GDM1 (cell line): Measurements from ENCODE around the gene PTGFR.

Experiments used
- DNase-seq: peaks from one replicate; lab custom pipeline; 2025; lab: John Stamatoyannopoulos, UW

PTGFR gene, protein sequence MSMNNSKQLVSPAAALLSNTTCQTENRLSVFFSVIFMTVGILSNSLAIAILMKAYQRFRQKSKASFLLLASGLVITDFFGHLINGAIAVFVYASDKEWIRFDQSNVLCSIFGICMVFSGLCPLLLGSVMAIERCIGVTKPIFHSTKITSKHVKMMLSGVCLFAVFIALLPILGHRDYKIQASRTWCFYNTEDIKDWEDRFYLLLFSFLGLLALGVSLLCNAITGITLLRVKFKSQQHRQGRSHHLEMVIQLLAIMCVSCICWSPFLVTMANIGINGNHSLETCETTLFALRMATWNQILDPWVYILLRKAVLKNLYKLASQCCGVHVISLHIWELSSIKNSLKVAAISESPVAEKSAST

DNA sequence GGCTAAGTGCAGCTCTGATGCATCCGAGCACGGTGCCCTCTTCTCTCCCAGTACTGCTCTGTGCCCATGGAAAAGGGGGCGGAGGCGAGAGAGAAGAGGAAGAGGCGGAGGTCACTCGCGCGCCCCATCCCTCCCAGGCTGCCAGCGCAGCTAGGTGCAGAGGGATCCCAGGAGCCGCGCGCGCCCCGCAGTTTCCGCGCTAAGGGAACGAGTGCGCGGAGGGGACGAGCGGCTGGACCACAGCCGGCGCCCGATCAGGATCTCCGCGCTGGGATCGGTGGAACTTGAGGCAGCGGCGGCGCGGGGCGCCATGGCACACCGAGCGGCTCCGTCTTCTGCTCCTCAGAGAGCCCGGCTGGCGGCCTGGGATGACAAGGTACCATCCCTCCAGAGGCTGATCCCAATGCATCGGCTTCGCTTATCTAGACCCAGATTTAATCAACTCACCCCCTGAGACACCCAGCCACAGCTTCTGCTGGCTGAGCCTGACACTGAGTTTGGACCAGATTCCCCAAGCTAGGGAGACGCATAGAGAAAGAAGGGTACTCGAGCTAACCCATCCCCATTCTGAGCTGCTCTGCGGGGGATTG is at the start of gene PTGFR:
PTGFR (plus strand) TSS at position 114 of the 590 bp plus-strand sequence. CDS start 1,770 bp downstream, outside the sequence.
- DNase-seq = no peak

DNA sequence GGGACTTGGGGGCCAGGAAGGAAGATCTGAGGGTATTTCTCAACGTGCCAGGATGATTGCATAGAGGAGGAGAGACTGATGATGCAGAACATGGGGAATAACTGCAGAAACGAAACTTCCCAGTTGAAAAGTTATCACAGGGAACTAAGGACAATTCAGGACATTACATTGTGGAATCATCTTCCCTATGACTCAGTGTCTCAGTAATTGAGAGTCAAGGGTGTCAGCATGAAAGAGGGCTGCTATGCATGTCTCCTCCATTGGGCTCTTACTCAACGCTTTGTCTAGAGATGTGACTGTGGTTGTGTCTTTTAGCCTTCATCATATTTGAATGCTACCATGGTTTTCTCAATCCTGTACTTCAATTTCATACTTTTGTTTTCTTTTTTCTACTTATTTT is 48.9 kb upstream of the PTGFR start:
- no peak for DNase-seq

DNA sequence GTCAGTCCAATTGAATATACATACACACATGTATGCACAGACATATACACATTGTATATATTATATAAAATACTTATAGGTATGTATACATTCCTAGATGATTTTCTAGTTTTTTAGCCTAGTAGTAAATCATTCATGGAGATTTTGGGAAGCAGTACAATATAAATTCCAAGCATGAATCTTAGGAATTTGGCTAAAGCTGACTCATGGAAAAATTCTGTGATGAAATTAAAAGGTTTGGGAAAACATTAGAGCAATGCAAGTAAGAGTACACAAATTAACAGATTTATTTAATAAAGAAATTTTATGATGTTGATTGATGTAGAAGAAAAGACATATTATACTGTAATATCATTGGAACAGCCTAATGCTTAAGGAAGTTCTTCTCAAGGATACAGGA is 43.7 kb upstream of the PTGFR start:
- no peak for DNase-seq

DNA sequence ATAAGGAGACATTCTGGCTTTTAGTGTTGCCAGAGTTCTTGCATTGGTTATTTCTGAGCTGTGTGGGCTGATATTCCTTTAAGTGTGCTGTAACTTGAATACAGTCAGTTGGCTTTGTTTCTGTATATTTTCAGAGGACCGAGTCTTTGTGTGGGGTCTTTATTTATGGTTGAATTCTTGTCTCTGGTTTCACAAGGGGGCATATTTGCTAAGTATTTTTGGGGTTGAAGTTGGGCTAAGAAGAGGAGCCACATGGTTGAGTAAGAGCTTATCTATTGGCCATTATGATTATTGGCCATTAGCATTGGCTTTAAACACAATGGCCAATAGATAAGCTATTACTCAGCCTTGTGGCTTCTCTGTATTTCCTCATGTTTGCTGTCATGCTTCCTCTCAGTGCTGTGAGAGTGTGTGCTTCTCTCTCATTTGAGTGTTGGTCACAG is 26.3 kb upstream of the PTGFR start:
- no peak for DNase-seq

DNA sequence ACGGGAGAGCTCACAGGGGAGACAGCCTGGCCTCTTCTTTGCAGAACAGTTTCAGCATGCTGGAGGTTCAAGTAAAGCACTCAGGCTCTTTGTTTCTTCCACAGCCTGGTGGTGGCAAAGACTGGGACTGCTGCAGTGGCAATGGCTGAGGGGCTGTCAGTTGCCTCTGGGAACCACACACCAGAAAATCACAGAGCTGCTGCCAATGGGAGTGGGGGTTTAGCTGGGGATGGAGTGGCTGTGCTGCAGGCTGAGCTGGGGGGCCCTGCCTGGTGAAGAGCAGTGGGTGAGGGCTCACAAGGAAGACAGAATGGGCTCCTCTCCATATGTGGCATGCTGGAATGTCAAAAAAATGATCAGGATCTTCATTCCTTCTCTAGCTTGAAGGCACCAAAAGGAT is 25.6 kb upstream of the PTGFR start:
- DNase-seq = no peak

DNA sequence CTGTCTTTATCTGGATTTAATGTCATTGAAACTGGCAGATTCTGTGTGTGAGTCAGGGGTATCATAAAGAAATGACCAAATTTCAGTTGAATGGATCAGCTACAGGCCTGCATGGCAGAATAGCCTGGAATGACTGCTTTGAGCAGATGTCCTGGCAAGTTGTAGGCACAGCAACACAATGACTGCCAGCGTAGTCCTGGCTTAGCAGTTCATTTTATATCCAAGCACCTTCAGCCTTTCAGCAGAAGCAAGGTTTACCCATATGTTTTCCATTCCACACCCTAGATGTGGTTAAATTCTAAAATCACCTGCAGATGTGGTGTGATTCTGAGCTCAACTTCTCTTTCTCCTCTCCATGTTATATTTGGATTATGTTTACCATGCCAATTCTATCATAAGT is 22.3 kb upstream of the PTGFR start:
- no peak for DNase-seq

DNA sequence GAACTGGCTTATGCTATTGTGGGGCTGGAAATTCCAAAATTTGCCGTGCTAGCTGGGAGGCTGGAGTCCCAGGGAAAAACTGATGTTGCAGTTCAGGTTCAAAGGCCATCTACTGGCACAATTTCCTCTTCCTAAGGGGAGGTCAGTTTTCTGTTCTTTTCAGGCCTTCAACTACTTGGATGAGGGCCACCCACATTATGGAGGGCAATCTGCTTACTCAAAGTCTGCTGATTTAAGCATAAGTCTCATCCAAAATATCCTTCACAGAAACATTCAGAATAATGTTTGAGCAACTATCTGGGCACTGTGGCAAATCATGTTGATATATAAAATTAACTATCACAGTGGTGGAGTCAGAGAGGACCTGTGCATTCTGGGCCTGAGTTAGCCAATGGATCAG is 21.2 kb upstream of the PTGFR start:
- DNase-seq = no peak

DNA sequence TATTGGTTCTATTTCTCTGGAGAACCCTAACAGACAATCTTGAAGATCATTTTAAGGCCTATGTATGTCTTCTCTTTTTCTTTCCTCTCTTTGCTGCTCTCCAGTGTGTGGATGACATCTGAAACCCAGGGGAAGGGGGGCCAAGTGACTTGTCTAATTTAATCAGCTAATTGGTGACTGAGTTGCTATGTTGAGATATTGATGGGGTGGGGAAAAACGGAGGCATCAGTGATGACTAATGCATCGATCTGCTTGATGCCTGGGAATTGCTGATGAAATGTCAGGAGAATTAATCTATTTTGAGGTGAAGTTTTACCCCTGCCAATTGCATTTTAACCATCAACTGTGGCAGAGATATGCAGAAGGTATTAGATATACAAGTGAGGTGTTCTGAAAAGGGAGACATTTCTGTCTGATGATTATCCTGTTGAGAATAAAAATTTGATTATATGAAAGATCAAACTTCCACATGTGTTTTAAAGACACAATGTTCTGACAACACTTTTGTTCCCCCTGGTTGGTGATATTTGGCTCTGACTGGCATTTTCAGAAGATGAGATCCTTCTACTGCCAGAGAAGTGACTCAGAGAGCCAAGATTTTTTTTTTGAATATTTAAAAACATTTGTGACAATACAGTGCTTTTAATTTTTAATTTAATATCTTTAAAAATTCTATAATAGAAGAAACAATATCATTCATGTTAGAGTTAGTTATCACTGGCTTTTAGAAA is 18.7 kb upstream of the PTGFR start:
- no peak for DNase-seq

DNA sequence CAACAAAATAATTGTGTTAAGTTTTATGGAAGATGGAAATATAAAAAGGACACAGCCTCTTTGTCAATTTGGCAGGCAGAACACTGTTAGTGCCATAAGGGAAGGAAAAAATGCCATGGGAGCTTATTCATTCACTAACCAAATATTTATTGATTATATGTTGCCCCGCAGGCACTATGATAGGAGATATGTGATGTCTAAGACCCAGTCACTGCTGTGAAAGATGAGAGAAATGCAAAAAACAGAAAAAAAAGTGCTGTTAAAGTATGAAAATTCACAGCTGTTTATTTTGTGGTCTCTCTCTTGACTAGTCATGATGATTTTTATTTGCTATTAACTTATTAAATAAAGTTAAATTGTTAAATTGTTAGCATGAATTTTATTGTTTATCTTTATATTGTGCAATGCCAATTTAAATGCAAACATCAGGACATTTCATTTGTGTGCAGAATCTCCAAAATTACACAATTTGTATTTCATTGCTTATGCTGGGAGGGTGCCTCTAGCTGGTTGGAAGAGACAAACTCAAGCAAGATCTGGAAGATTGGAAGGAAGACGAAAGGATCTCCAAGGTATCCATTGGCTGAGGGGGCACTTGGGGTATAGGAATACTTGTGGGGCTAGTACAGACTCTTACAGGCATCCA is 17.8 kb upstream of the PTGFR start:
- no peak for DNase-seq

DNA sequence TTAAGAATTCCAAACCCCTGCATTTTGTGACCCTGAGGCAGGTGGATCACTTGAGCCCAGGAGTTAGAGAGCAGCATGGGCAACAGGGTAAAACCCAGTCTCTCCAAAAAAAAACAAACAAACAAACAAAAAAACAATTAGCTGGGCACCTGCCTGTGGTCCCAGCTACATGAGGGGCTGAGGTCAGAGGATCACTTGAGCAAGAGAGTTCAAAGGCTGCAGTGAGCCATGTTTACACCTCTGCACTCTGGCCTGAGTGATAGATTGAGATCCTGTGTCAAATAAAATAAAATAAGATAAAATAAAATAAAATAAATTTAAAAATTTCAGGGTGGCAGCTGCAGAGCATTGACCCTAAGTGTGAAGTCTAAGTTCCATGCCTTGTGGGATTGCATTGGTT is 16.7 kb upstream of the PTGFR start:
- DNase-seq = no peak

DNA sequence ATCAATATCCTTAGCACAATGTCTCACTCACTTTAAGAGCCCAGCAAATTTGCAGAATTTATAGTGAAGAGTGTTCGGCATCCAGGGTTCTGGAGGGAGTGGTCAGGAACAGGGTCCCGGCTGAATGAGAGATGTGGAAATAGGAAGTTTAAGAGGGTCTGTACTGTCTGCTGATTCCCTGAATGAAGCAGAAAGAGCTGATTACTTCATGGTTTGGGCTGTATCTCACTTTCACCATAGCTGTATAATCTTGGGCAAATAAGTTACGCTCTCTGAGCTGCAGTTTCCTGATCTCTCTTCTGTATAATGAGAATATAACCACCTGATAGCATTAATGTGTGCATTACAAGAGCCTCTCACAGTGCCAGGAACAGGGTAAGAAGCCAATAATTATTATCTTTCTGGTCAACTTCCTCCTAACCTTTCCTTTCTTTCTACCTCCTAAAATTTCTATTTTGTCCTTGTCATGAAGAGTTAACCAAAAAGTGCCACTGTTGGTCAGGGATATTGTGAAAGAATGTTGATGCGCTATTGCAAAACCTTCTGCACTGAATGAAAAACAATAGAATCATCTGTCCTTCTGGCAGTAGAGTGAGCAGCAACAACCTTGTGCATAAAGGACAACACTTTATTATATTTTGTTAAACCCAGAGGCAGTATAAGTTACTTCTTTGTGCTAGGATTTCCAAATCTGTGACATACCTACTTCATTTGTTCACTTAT is 14.7 kb upstream of the PTGFR start:
- DNase-seq = no peak

DNA sequence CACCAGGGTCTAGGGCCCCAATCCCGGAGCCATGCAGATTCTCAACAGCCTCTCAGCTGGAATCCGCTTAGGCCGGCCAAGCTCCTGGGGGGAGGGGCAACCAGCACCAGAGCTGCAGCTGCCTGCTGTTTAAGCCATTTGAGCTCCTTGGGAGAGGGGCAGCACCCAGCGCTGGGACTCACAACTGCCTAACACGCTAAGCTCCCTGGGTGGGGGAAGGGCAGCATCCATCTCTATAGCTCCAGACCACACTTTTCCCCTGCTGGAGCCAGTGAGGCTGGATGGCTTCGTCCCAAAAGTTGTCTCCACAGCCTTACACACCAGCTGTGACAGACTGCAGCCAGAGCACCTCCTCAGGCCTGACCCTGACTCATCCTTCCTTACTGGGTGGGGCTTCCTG is 6.9 kb upstream of the PTGFR start:
- no peak for DNase-seq

DNA sequence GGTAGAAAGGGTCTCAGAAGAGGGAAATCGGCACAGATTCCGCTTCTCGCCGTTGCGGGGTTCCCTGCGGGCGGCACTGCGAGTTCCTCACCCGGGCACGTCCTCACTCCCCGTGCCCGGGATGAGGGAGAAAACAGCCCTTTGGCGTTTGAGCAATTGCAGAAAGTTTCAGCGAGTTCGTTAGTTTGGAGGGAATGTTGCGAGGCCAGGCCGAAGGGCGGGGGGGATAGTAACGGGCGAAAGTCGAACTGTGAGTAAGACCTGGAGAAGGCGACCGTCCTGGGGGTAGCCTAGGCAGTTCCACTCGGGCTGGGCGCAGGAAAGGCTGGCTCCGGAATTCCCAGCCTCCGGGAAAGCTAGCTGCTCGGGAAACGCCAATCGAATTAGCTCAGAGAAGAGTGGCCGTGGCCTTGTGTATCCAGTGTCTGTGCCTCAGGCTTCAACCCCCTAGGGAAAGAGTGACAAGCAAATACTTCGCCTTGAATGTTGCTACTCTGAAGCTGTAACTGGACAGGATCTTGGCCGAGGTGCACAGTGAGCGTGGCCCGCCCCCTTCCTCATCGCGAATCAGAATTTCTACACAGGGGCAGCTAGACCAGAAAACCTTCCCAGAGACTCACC is 787 bp downstream of the PTGFR start:
- DNase-seq = no peak

DNA sequence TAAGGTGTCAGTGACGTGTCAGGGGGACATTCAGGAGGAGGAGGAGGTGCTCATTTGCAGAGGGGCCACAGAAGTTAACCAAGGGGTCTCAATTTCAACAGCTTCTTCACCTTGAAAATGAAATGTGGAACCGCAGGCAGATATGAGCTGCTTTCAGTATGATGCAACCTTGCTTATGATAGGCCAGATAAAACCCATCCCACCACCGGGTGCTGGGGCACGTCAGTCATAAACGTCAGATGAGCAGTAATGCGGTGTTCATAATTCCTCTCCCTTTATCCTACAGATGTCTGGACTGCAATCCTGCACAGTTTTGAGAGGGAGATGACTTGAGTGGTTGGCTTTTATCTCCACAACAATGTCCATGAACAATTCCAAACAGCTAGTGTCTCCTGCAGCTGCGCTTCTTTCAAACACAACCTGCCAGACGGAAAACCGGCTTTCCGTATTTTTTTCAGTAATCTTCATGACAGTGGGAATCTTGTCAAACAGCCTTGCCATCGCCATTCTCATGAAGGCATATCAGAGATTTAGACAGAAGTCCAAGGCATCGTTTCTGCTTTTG is 1.7 kb downstream of the PTGFR start:
- no peak for DNase-seq

DNA sequence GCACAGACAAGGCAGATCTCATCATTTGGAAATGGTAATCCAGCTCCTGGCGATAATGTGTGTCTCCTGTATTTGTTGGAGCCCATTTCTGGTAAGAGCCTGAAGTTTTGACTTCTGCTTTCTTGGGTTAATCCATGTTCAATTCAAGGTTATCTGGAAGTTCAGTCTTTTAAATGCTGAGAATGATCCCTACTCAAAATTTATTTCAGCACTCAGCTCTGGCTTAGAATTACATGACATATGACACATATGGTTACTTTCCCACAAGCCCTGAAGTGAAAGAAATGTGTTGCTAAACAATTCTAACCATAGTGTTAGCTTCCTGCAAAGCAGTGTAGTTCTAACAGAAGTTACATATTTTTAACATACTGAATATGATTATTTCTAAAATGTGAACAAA is 2.7 kb downstream of the PTGFR start:
- no peak for DNase-seq

DNA sequence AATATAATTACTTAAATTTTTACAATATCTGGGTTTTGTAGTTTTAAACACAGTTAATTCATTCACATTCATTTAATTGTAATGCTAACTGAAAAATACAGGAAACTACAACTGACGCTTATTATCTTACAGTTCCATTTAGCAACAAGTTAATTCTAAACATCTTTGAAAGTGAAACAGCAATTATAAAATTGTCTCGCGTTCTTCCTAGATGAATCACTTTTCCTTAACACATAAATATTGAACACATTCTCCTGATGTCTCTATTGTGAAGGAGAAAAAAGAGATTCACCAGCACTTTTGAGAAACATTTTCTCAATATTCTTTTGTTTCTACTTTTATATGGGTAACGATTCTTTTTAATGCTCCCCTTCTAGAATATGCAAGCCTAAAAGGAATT is 6.4 kb downstream of the PTGFR start:
- DNase-seq = no peak

DNA sequence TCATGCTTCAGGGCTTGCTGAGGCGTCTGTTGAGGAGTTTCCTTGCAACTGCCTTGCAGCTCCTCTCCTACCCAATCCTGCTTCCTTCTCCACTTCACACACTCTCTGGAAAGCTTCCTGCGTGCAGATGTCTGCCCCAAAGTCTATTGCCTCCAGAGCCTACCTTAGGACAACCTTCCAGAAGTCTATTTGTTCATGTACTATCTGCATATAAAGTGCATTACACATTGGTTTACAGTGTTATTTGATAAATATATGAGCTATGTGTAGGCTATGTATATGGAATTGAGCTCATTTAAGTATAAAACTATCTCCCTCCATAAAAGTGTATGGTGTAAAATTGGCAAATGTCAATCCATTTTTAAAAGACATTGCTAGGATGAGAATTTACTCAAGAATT is 9.8 kb downstream of the PTGFR start:
- no peak for DNase-seq

DNA sequence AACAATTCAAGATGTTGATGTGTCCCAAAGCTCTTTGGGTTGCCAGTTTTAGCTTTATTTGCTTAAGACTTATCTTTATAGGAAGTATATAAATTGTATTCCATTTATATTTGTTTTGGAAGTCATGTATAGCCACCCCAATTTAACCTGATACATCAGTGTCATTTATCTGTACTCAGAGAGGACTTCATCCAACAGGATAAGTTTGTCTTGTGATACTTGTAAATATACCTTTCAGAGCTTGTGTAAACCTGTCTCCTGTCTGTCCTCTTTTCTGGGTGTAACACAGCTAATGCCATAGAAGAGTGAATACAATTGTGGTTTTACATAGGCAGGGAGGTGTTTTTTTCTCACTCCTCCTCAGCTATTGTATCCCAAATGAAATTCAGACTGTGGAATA is 10.4 kb downstream of the PTGFR start:
- no peak for DNase-seq

DNA sequence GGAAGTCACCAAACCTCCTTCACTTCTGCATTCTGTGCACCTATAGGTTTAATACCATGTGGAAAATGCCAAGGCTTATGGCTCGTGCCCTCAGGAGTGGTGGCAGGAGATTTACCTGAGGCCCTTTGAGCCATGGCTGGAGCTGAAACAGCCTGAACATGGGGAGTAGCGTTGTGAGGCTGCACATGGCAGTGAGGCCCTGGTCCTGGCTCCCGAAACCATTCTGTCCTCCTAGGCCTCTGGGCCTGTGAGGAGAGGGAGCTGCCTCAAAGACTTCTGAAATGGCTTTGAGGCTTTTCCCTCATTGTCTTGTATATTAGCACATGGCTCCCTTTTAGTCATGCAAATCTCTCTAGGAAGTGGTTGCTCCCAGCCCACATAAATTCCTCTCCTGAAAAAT is 20.6 kb downstream of the PTGFR start:
- DNase-seq = no peak

DNA sequence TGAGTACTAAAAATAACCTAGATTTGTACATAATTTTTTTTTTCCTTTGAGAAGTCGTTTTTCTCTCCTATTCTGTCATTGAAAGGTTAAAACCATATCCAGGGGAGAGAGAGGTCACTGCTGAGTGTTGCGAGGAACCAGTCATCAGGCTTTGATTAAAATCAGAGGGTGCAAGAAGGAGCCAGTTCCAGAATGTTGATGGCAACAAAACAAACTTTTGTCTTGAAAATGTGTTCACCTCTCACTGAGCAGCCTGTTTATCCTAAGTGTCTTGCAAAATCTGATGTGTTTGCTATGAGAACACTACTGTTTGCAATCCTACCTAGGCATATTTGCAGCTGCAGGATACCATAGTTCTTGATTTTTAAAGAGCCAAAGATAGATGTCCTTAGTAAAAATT is 25.9 kb downstream of the PTGFR start:
- no peak for DNase-seq

DNA sequence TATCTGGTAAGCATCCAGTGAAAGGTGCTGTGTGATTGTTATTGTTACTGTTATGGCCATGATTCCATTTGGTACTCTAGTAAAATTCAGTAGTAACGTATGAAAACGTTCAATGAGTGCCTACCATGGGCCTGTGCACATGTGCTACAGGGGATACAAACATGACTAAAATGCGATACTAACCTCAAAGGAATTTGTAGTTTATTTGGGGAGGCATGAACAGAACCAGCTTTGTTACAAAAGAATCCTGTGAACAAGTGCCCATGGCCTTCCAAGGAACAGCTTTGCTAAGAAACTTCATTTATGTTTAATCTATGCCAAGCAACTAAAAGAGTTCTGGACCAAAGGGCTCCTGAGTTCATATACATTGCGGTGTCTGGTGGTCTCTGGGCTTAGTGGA is 28.7 kb downstream of the PTGFR start:
- DNase-seq = no peak
